ENCODE data around the gene RAB3IL1.
"Not testable (repeated sequence)": the region's sequence is repeated elsewhere in the genome, so short reads cannot be mapped to it uniquely, and the experiment has no call there.

RAB3IL1 gene, protein sequence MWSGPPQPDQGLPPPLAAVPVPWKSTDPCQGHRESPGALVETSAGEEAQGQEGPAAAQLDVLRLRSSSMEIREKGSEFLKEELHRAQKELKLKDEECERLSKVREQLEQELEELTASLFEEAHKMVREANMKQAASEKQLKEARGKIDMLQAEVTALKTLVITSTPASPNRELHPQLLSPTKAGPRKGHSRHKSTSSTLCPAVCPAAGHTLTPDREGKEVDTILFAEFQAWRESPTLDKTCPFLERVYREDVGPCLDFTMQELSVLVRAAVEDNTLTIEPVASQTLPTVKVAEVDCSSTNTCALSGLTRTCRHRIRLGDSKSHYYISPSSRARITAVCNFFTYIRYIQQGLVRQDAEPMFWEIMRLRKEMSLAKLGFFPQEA

DNA sequence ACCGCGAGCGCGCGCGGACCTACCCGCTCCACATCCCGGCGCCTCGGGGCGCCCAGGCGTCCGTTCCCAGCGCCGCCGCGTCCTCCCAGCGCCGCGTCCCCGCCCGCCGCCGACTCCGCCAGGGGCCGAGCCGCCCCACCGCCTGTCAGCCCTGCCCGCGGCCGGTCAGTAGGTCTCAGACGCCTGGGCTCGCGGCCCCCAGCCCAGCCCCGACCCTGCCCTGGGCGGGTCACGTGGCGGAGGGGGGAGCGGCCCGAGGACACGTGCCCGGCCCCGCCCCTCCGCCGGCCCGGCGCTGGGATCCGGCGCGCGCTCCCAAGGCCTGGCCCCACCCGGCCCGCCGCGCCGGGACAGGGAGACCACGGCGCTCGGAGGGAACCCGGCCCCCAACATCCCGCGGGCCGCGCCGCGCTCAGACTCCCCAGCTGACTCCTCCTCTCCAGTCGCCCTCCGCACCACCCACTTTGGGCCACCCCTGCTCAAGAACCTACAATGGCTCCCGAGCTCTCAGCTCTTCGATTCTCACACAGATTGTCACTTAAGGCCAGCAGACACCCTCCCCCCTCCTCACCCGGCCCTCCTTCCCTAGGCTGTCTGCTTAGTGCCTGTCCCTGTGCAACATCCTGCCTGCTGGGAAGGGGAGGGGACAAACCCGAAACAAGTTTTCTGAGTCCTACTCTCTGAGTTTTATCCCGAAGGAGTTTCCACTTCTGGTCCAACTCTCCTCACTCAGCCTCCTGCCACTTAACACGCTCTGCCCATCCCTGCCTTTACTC, at the start of gene RAB3IL1:
Gene RAB3IL1, minus strand, starts transcription at position 233 of the 776 bp plus-strand sequence. Its CDS starts 199 bp downstream, at position 34.
- DNase-seq = peak; percentile 56

DNA sequence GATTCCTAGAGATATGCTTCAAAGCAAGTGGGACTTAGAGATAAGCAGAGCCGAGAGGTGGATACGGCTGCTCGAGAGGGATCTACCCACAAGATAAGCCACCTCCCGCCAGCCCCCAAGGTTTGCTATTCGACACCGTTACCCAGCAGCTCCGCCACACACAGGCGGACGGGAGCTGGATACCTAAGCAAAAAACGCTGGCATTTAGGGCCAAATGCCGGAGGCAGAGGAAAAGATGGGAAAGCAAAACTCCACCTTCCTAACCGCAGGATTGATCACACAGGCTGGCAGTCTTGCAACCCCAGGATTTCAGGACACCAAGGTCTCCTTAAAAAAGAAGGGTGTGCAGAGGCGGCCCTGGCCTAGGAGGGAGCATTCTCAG, 49.4 kb upstream of the RAB3IL1 start:
- DNase-seq = peak; percentile 68

DNA sequence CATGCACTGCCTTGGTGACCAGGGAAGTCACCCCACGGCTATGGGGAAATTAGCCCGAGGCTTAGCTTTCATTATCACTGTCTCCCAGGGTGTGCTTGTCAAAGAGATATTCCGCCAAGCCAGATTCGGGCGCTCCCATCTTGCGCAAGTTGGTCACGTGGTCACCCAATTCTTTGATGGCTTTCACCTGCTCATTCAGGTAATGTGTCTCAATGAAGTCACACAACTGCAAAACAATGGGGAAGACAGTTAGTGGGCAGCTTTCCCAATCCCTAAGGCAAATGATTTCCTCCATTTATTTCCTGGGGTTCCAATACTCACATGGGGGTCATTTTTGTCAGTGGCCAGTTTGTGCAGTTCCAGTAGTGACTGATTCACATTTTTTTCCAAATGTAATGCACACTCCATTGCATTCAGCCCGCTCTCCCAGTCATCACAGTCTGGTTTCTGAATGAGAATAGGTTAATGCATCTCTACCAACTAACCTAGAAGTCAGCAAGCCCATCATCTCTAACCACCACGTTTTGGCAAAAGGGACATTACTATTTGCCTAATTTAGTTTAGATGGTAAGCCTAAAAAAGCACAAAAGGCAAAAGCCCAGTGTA, 47.4 kb upstream of the RAB3IL1 start:
- DNase-seq = peak; percentile 38

DNA sequence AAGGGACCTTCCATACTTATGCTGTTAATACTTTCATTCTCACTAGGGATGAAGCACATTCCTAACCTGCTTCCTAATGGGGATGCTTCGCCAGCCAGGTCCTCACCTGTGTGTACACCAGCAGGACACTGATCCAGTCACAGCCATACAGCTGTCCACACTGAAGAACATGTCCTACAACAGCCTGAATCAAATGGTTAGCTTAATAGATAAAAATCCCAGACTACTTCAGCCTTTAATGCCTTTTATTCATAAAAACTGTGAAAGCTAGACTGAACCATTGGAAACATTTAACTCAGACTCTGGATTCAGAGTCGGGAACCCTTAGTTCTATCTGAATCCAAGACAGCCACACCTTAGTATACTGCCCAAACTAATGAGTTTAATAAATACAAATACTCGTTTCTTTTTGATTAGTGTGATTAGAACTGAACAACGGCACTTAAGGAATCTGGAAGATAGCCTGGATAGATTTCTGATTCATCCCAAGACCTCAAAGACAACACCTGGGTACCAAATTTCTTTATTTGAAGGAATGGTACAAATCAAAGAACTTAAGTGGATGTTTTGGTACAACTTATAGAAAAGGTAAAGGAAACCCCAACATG, 46.8 kb upstream of the RAB3IL1 start:
- peak; percentile 43 for DNase-seq

DNA sequence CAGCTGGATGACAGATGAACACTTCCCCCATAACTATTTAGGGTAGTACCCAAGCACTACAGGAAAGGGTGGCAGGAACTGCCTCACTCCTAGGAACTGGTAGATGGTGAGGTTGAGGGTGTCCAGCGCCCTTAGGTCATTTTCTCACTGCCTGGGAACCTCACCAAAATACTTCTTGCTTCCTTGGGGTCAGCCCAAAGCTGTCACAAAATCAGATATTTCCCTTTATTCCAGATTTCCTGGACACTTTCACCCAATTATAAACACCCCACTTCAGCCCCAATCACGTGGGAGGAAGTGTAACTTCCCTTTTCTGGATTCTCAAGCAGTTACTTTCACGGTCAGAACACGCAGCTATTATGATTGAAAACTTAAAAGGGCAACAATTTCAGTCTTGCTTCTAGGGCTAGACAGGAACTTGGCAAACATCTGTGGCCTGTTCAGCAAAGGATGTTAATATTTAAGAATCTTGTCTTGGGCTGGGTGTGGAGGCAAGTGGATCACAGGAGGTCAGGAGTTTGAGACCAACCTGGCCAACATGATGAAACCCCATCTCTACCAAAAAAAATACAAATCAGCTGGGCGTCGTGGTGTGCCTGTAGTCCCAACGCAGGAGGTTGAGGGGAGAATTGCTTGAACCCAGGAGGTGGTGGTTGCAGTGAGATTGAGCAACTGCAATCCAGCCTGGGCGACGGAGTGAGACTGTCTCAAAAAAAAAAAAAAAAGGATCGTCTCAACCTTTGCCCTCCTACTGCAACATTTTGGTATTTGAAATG, 46.1 kb upstream of the RAB3IL1 start:
- DNase-seq = peak; percentile 45

- peak; percentile 51 for DNase-seq
Measured at GRCh38 chr11:61963016-61963281, 45.6 kb upstream of the RAB3IL1 start.

DNA sequence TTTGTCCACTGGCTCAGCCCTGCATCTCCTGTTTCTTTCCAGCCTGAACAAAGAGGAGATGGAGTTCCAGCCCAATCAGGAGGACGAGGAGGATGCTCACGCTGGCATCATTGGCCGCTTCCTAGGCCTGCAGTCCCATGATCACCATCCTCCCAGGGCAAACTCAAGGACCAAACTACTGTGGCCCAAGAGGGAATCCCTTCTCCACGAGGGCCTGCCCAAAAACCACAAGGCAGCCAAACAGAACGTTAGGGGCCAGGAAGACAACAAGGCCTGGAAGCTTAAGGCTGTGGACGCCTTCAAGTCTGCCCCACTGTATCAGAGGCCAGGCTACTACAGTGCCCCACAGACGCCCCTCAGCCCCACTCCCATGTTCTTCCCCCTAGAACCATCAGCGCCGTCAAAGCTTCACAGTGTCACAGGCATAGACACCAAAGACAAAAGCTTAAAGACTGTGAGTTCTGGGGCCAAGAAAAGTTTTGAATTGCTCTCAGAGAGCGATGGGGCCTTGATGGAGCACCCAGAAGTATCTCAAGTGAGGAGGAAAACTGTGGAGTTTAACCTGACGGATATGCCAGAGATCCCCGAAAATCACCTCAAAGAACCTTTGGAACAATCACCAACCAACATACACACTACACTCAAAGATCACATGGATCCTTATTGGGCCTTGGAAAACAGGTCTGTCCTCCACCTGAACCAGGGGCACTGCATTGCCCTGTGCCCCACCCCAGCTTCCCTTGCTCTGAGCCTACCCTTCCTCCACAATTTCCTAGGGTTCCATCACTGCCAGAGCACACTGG, 45.0 kb upstream of the RAB3IL1 start:
- no peak for DNase-seq

- DNase-seq = peak; percentile 45
Measured at GRCh38 chr11:61961570-61962212, 44.3 kb upstream of the RAB3IL1 start.

DNA sequence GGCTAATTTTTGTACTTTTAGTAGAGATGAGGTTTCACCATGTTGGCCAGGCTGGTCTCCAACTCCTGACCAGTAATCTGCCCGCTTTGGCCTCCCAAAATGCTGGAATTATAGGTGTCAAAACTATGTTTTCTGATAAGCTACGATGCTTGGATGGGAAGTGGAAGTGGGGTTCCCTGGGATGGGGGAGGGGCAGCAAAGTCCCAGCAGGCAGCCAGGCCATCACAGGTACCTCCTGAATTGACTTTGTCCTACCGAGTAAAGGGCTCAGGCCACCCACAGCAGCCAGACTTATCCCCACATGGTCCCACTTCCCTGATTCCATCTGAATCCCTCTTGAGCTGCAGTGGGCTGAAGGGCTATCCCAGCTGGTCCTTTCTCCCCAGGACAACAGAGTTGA, 43.2 kb upstream of the RAB3IL1 start:
- peak; percentile 23 for DNase-seq

DNA sequence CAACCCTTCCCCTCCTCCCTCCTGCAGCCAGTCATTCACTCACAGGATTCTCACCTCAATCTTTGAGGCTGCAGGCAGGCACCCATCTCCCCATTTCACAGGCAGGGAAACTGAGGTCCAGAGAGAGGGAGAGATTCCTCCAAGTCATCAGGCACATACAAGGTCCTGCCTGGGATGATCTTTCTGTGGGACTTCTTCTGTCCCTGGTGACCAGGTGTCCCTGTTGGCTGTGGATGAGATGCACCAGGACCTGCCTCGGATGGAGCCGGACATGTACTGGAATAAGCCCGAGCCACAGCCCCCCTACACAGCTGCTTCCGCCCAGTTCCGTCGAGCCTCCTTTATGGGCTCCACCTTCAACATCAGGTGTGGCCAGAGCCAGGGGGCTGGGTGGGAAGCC, 42.3 kb upstream of the RAB3IL1 start:
- DNase-seq = peak; percentile 32

DNA sequence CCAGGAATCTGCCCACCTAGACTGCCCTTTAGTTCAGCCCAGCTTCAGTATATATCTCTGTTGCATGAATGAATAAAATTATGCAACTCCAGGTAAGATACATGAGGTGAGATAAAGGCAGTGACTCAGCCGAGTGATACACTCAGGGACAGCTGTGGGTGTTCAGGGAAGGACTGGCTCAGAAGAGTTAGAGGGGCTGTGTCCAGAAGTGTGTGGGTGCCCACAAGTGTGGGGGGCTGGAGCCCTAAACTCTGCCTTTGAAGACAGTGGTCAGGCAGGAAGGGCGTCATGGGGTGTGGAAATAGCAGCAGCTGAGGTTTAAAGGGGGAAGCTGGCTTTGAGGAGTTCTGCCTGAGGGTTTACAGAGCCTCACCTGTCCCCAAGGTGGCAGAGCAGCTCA, 41.7 kb upstream of the RAB3IL1 start:
- DNase-seq = no peak

DNA sequence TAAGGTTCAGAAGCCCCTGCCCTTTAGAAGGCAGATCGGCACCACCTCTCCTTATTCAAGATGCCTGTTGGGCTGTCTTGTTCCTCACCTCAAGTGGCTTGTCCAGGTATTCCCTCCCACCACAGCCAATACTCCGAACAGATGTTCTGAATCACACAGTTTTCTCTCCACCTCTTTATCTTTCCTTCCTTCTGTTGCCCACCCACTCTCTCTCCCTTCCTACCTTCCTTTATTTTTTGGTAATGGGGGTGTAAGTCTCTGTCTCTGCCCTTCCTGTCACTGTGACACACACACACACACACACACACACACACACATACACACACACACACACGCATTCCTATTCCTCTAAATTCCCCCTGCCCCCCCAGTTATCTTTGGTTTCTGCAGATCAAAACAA, 41.2 kb upstream of the RAB3IL1 start:
- DNase-seq = no peak

DNA sequence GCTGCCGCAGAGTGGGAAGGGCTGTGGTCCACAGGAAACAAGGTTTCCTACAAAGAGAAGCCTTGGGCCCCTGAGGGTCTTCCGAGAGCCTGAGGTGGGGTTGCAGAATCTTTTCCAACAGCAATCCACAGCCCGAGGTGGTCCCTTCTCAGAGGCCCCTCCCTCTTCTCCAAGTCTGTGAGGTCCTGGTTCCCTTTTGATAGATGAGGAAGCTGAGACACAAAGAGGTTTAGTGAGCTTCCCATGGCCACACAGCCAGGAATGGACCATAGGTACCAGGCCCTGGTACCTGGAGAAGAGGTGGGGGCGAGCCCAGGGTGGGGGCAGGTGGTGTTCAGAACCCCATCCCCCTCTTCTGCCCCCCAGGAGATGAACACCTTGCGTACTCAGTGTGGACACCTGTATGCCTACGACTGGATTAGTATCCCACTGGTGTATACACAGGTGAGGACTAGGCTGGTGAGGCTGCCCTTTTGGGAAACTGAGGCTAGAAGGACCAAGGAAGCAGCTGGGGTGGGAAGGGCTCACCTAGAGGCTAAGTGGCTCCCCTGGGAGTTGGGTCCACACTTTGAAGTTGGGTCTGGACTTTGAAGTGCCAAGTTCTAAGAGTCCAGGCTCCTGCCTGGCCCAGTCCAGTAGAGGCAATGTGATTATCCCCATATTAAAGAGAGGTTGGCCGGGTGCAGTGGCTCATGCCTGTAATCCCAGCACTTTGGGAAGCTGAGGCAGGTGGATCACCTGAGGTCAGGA, 39.8 kb upstream of the RAB3IL1 start:
- no peak for DNase-seq

DNA sequence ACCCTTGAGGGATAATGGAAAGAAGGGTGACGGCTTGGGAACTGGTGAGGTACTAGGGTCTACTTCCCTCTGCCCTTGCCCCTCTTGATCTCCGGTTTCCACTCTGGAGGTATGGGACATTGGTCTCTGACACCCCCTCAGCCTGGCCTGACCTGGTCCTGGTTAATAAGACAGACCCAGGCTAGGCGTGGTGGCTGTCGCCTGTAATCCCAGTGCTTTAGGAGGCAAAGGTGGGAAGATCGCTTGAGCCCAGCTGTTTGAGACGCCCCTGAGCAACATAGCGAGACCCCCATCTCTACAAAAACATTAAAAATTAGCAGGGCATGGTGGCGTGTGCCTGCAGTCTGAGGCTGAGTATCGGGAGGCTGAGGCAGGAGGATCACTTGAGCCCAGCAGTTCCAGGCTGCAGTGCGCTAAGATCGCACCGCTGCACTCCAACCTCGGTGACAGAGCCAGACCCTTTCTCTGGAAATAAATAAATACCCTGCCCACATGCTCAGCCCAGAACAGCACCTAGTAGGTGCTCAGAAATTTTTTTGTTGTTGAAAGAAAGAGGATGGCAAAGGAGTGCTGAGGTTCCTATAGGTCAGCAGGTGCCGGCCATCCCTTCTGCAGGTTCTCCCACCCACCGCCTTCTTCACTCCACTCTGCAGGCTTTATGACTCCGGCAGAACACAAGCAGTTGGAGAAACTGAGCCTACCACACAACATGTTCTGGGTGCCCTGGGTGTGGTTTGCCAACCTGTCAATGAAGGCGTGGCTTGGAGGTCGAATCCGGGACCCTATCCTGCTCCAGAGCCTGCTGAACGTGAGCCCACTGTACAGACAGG, 39.0 kb upstream of the RAB3IL1 start:
- DNase-seq = no peak

DNA sequence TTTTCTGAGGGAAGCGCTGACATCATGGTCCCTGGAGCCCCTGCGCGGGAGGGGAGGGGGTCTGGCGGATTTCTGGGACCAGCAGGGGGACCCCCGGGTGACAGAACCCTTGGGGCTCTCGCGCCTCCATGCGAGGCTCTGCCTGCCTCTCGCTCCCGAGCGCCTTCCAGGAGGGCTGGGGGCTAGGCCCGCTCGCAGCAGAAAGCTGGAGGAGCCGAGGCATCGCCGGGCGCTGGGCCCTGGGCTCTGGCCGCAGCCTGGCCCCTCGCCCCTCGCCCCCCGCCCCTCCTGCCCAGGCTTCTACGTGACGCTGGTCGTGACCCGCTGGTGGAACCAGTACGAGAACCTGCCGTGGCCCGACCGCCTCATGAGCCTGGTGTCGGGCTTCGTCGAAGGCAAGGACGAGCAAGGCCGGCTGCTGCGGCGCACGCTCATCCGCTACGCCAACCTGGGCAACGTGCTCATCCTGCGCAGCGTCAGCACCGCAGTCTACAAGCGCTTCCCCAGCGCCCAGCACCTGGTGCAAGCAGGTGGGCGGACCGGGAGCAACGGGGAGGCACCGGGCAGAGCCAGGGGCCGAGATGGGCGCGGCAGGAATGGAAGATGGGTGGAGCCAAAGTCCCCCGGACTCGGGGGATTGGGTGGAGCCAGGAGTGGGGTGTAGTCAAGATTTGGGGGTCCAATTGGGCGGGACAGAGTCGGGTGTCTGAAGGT, 38.2 kb upstream of the RAB3IL1 start:
- no peak for DNase-seq

DNA sequence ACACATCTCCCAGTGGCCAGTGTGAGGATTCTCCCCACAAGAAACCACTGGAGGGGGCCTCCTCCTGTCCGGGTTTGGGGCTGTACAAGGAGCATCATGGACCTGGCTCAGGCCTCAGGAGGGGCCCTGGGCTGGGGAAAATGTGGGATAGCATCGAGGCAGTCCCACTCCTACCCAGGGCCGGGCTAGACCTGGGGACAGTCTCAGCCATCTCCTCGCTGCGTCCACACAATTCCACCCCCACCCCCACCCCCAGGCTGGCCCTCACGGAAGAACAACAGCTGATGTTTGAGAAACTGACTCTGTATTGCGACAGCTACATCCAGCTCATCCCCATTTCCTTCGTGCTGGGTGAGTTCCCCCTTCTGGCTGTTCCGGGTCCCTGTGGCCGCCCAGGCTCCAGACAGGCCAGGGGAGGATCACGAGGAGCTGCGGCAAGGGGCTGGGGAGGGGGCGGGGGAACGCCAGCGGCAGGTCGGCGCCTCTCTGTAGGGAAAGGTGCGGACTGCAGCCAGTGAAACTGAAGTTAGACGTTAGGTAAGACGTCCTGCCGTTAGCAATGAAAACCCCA, 37.6 kb upstream of the RAB3IL1 start:
- no peak for DNase-seq

DNA sequence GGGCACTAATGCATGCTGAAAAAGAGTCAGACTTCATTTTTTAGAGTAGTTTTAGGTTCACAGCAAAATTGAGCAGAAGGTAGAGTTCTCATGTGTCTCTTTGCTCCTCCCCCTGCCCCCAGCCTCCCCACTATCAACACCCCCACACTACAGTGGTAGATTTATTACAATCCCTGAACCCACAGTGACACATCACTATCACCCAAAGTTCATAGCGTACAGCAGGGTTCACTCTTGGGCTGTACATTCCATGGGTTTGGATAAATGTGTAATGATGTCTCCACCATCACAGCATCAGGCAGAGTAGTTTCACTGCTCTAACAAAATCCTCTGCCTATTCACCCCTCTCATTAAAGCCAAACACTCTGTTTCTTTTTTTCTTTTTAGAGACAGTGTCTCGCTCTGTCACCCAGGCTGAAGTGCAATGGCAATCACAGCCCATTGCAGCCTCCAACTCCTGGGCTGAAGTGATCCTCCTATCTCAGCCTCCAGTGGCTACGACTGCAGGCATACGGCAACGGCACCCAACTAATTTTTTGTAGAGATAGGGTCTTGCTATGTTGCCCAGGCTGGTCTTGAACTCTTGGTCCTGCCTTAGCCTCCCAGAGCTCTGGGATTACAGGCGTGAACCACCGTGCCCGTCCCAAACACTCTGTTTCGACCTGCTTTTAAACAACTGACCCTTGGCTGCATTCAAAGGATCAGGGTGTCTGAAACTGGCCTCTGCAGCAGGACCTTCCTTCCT, 36.9 kb upstream of the RAB3IL1 start:
- DNase-seq = no peak

GRCh38 chr11:61953632-61954031, 36.3 kb upstream of the RAB3IL1 start:
- not testable (repeated sequence) for DNase-seq
